ENCODE results near the gene TMEM94. TPM values are rescaled to one million over a fixed set of nuclear protein-coding genes. Genes with fewer than 3 reads are reported as not detected.

The TMEM94 gene
- total RNA-seq, 1 donor from 2014 or later = 197 TPM

DNA sequence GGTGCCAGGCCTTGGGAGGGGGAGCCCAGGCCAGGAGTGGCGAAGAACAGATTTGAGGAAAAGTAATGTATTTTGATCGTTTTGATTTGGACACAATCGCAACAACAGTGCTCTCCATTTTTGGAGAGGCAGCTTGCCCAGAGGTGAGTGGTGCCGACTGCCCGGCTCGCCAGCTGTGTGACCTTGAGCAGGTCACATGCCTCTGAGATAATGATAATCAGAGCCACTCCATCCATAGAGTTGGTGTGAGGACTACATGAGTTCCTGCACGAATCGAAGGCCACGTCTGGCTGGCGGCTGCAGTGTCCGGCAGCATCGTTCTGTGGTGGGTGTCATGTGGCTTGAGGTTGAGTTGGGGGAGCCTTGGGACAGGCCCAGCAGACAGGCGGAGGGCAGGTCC lies 89.7 kb downstream of the TMEM94 start:
- peaks cover 10% of the 10 kb centered on the region for H3K36me3 Mint-ChIP-seq (ENCODE audit: insufficient read depth)
- H3K4me3 Mint-ChIP-seq (ENCODE audit: low read depth) = peak overlapping the region; percentile 37
- peaks cover 51% of the 10 kb centered on the region for H3K4me1 Mint-ChIP-seq (ENCODE audit: low read depth)
- no peak for DNase-seq (ENCODE audit: low spot score, unreplicated experiment)
- no peaks in the 10 kb centered on the region for H3K27me3 Mint-ChIP-seq
- no peak for TF ChIP-seq CTCF (IDR thresholded peaks at IDR 0.05; ENCODE audit: unreplicated experiment)
- H3K9me3 Mint-ChIP-seq (ENCODE audit: low read depth) = no peaks in the 10 kb centered on the region
- H3K27ac Mint-ChIP-seq = peak overlapping the region; percentile 77

DNA sequence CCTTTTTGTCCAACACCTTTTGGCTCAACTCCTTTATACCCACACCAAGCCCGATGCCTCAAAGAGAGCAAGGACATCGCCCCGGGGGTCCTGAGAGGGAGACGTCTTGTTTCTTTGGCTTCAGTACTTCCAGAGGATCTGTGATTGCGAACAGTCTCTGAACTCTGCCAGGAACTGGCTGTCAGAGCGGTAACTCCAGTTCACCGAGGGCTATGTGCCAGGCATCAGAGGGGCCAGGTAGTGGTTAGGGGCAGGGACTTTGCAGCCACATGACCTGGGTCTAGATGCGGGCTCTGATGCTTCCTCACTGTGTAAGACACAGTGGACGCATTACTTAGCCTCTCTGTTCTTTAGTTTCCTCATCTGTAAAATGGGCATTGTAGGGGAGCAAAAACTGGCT lies 90.7 kb downstream of the TMEM94 start:
- H3K4me1 Mint-ChIP-seq (ENCODE audit: low read depth) = peaks cover 45% of the 10 kb centered on the region
- H3K27me3 Mint-ChIP-seq = no peaks in the 10 kb centered on the region
- no peak for DNase-seq (ENCODE audit: low spot score, unreplicated experiment)
- no peak overlapping the region for H3K4me3 Mint-ChIP-seq (ENCODE audit: low read depth)
- H3K9me3 Mint-ChIP-seq (ENCODE audit: low read depth) = no peaks in the 10 kb centered on the region
- no peak for TF ChIP-seq CTCF (IDR thresholded peaks at IDR 0.05; ENCODE audit: unreplicated experiment)
- H3K36me3 Mint-ChIP-seq (ENCODE audit: insufficient read depth) = peaks cover 10% of the 10 kb centered on the region
- H3K27ac Mint-ChIP-seq = peak overlapping the region; percentile 64

- peaks cover 14% of the 10 kb centered on the region for H3K36me3 Mint-ChIP-seq (ENCODE audit: insufficient read depth)
- TF ChIP-seq CTCF (IDR thresholded peaks at IDR 0.05; ENCODE audit: unreplicated experiment) = no peak
- peaks cover 42% of the 10 kb centered on the region for H3K4me1 Mint-ChIP-seq (ENCODE audit: low read depth)
- H3K4me3 Mint-ChIP-seq (ENCODE audit: low read depth) = no peak overlapping the region
- H3K27ac Mint-ChIP-seq = peak overlapping the region; percentile 99
- H3K9me3 Mint-ChIP-seq (ENCODE audit: low read depth) = no peaks in the 10 kb centered on the region
- no peaks in the 10 kb centered on the region for H3K27me3 Mint-ChIP-seq
- DNase-seq (ENCODE audit: low spot score, unreplicated experiment) = no peak
Measured at GRCh38 chr17:75548813-75549212, 92.4 kb downstream of the TMEM94 start.

Small RNA genes within 50 kb of the gene (microRNA-seq; reads per million reads assigned to microRNA genes)
- gene MIR6785 (ENCODE audit: borderline number of aligned reads, unreplicated experiment) = not detected

Other genes starting within 250 kb of the TMEM94 start
- gene GGA3, start 195.0 kb upstream of the TMEM94 start, total RNA-seq = 66.8 and 68.1 TPM in 2 replicates
- 55.2 and 59.2 TPM in 2 replicates for gene MRPS7, start 194.8 kb upstream of the TMEM94 start, total RNA-seq
- 14.8 and 16.3 TPM in 2 replicates for gene MIF4GD, start 185.4 kb upstream of the TMEM94 start, total RNA-seq
- gene SLC25A19, start 167.2 kb upstream of the TMEM94 start, total RNA-seq = 14.1 and 18.4 TPM in 2 replicates
- gene GRB2, start 51.0 kb upstream of the TMEM94 start, total RNA-seq = 84.8 and 87.5 TPM in 2 replicates
- gene CASKIN2, start 58.9 kb downstream of the TMEM94 start, total RNA-seq = 47.6 and 50.6 TPM in 2 replicates
- gene TSEN54, start 59.9 kb downstream of the TMEM94 start, total RNA-seq = 56.0 and 56.4 TPM in 2 replicates
- 232 and 235 TPM in 2 replicates for gene LLGL2, start 69.1 kb downstream of the TMEM94 start, total RNA-seq
- 336 and 337 TPM in 2 replicates for gene MYO15B, start 131.2 kb downstream of the TMEM94 start, total RNA-seq
- gene SMIM5, start 176.8 kb downstream of the TMEM94 start, total RNA-seq = 3.3 and 4.4 TPM in 2 replicates
- 66.8 and 67.7 TPM in 2 replicates for gene RECQL5, start 210.5 kb downstream of the TMEM94 start, total RNA-seq
- gene SAP30BP, start 210.7 kb downstream of the TMEM94 start, total RNA-seq = 102 and 103 TPM in 2 replicates